GM18526 (cell line): ENCODE results near the gene MACF1.

Experiments
- POLR2A ChIP-seq: IDR thresholded peaks from 3 replicates; pipeline ENCODE4 v1.6.1; 2011; ENCODE audit not compliant: insufficient read length; ENCODE audit errors: extremely low read depth

Gene MACF1

GRCh38 chr1:39226836-39227235, 22.3 kb downstream of the MACF1 start:
- no peak for TF ChIP-seq POLR2A

GRCh38 chr1:39228252-39228651, 23.8 kb downstream of the MACF1 start:
- no peak for TF ChIP-seq POLR2A

- TF ChIP-seq POLR2A, result no peak
Observed at GRCh38 chr1:39229504-39229903, 25.0 kb downstream of the MACF1 start.

GRCh38 chr1:39230261-39231190, 26.0 kb downstream of the MACF1 start:
- no peak for TF ChIP-seq POLR2A

GRCh38 chr1:39236971-39237370, 32.5 kb downstream of the MACF1 start:
- no peak for TF ChIP-seq POLR2A

GRCh38 chr1:39238476-39238875, 34.0 kb downstream of the MACF1 start:
- TF ChIP-seq POLR2A, result no peak

GRCh38 chr1:39239968-39240367, 35.5 kb downstream of the MACF1 start:
- no peak for TF ChIP-seq POLR2A

GRCh38 chr1:39243302-39243701, 38.8 kb downstream of the MACF1 start:
- TF ChIP-seq POLR2A, result no peak

GRCh38 chr1:39250460-39251240, 46.2 kb downstream of the MACF1 start:
- no peak for TF ChIP-seq POLR2A

- no peak for TF ChIP-seq POLR2A
Observed at GRCh38 chr1:39255222-39255621, 50.7 kb downstream of the MACF1 start.

- no peak for TF ChIP-seq POLR2A
Observed at GRCh38 chr1:39258146-39258924, 53.8 kb downstream of the MACF1 start.

GRCh38 chr1:39258925-39259244, 54.4 kb downstream of the MACF1 start:
- no peak for TF ChIP-seq POLR2A

- no peak for TF ChIP-seq POLR2A
Observed at GRCh38 chr1:39261712-39262221, 57.3 kb downstream of the MACF1 start.

- no peak for TF ChIP-seq POLR2A
Observed at GRCh38 chr1:39262802-39263201, 58.3 kb downstream of the MACF1 start.

GRCh38 chr1:39266269-39266668, 61.8 kb downstream of the MACF1 start:
- TF ChIP-seq POLR2A, result no peak

GRCh38 chr1:39266792-39267191, 62.3 kb downstream of the MACF1 start:
- TF ChIP-seq POLR2A, result no peak

GRCh38 chr1:39268112-39268581, 63.7 kb downstream of the MACF1 start:
- TF ChIP-seq POLR2A, result no peak
